Upper lobe of left lung (tissue), 4 donors: ENCODE data around the gene CNR1.

ENCODE experiments used
- CTCF ChIP-seq, 6 experiments: fragments of 450-650 bp in 4 of 6; fragments of 200-600 bp in 2 of 6; sonication (generic) in 2 of 6; IDR thresholded peaks; one replicate each; pipeline ENCODE4 v1.5.1; 2016 to 2019; ENCODE audit warnings: antibody characterized with exemption in 6 of 6
- EP300 ChIP-seq, 4 donors: sonication (generic); formaldehyde crosslinking; IDR thresholded peaks; one replicate each; pipeline ENCODE4 v1.5.1; 2017; ENCODE audit warnings: antibody characterized with exemption in 4 of 4, control low read depth in 2 of 4
- POLR2A ChIP-seq, 4 donors: fragments of 450-650 bp; IDR thresholded peaks; one replicate each; pipeline ENCODE4 v1.5.1; 2016 to 2017; ENCODE audit warnings: antibody characterized with exemption in 4 of 4, mild to moderate bottlenecking in 2 of 4
- POLR2AphosphoS5 ChIP-seq, 2 donors: sonication (generic); formaldehyde crosslinking; IDR thresholded peaks; one replicate each; pipeline ENCODE4 v1.5.1; 2017; ENCODE audit warnings: antibody characterized with exemption in 2 of 2

GRCh38 chr6:88209301-88209700 lies 43.2 kb upstream of the CNR1 start:
- TF ChIP-seq CTCF (IDR thresholded peaks at IDR 0.05) (no peak), POLR2A (IDR thresholded peaks at IDR 0.05) (no peak), EP300 (IDR thresholded peaks at IDR 0.05) (no peak), POLR2AphosphoS5 (IDR thresholded peaks at IDR 0.05) (no peak)
